MM.1S (cell line): ENCODE measurements around the gene SORCS2.

Experiments used
- DNase-seq: peaks from one replicate; pipeline ENCODE4 v3.0.0-alpha.2; 2015
- H2AFZ ChIP-seq: fragments of 300-600 bp; sonication (generic); 2 replicates; pipeline ENCODE4 v1.6.0; 2016; ENCODE audit warnings: antibody characterized with exemption, low read length
- H3F3A ChIP-seq: fragments of 300-600 bp; sonication (generic); 2 replicates; pipeline ENCODE4 v1.6.1; 2016; ENCODE audit warnings: mild to moderate bottlenecking, antibody characterized with exemption, low read length, moderate library complexity, mixed read lengths; ENCODE audit not compliant: insufficient read depth
- H3K27ac ChIP-seq: fragments of 300-600 bp; sonication (generic); 2 replicates; pipeline ENCODE4 v1.5.1; 2016; ENCODE audit warnings: mild to moderate bottlenecking, low read length
- H3K27me3 ChIP-seq: fragments of 300-600 bp; sonication (generic); replicated peaks from 2 replicates; pipeline ENCODE4 v1.6.0; 2016; ENCODE audit warnings: low read length; ENCODE audit not compliant: insufficient read depth
- H3K36me3 ChIP-seq: fragments of 300-600 bp; sonication (generic); replicated peaks from 2 replicates; pipeline ENCODE4 v1.6.1; 2016; ENCODE audit warnings: mild to moderate bottlenecking, low read length, mixed read lengths; ENCODE audit not compliant: insufficient read depth
- H3K4me1 ChIP-seq: fragments of 300-600 bp; sonication (generic); 2 replicates; pipeline ENCODE4 v1.6.1; 2016; ENCODE audit warnings: low read length, mixed read lengths
- H3K4me2 ChIP-seq: fragments of 300-600 bp; sonication (generic); 2 replicates; pipeline ENCODE4 v1.6.0; 2016; ENCODE audit warnings: low read depth, low read length
- H3K4me3 ChIP-seq: fragments of 300-600 bp; sonication (generic); 2 replicates; pipeline ENCODE4 v1.5.1; 2016; ENCODE audit warnings: low read length, mixed read lengths
- H3K79me2 ChIP-seq: fragments of 300-600 bp; sonication (generic); 2 replicates; pipeline ENCODE4 v1.6.1; 2016; ENCODE audit warnings: mixed run types, low read length, mixed read lengths
- H3K9ac ChIP-seq: fragments of 300-600 bp; sonication (generic); 2 replicates; pipeline ENCODE4 v1.6.1; 2016; ENCODE audit warnings: low read length, mixed read lengths
- H3K9me2 ChIP-seq: fragments of 300-600 bp; sonication (generic); replicated peaks from 2 replicates; pipeline ENCODE4 v1.6.1; 2016; ENCODE audit warnings: mild to moderate bottlenecking, low read length, mixed read lengths; ENCODE audit not compliant: insufficient read depth
- H3K9me3 ChIP-seq: fragments of 300-600 bp; sonication (generic); replicated peaks from 2 replicates; pipeline ENCODE4 v1.6.1; 2016; ENCODE audit warnings: mild to moderate bottlenecking, low read length, mixed read lengths; ENCODE audit not compliant: insufficient read depth
- H4K20me1 ChIP-seq: fragments of 300-600 bp; sonication (generic); 2 replicates; pipeline ENCODE4 v1.6.1; 2016; ENCODE audit warnings: mild to moderate bottlenecking, low read length, moderate library complexity, mixed read lengths; ENCODE audit not compliant: insufficient read depth
- EZH2 ChIP-seq: fragments of 300-600 bp; sonication (generic); optimal IDR thresholded peaks from 2 replicates; pipeline ENCODE3; 2017; ENCODE audit warnings: low read depth, mild to moderate bottlenecking, antibody characterized with exemption, low read length, mixed read lengths
- EZH2phosphoT487 ChIP-seq: fragments of 300-600 bp; sonication (generic); IDR thresholded peaks from 2 replicates; pipeline ENCODE4 v1.6.1; 2018; ENCODE audit warnings: antibody characterized with exemption, low read length
- TF ChIP-seq, protein P1 (sequence below): fragments of 300-600 bp; sonication (generic); IDR thresholded peaks from 2 replicates; pipeline ENCODE4 v1.5.1; 2016; ENCODE audit warnings: antibody characterized with exemption, low read length, mixed read lengths

Gene SORCS2

GRCh38 chr4:7565483-7565882 lies 373.1 kb downstream of the SORCS2 start:
- Histone ChIP-seq H3K9me2 (no peaks in the 10 kb centered on the region), H3F3A (no peaks in the 10 kb centered on the region), H3K9me3 (no peaks in the 10 kb centered on the region), H4K20me1 (no peaks in the 10 kb centered on the region), H3K4me2 (no peak overlapping the region), H3K27ac (no peak overlapping the region), H3K4me1 (no peaks in the 10 kb centered on the region), H2AFZ (no peak overlapping the region), H3K9ac (no peak overlapping the region), H3K79me2 (no peaks in the 10 kb centered on the region), H3K4me3 (no peak overlapping the region), H3K36me3 (no peaks in the 10 kb centered on the region), H3K27me3 (peaks cover 59% of the 10 kb centered on the region)
- TF ChIP-seq, protein P1, sequence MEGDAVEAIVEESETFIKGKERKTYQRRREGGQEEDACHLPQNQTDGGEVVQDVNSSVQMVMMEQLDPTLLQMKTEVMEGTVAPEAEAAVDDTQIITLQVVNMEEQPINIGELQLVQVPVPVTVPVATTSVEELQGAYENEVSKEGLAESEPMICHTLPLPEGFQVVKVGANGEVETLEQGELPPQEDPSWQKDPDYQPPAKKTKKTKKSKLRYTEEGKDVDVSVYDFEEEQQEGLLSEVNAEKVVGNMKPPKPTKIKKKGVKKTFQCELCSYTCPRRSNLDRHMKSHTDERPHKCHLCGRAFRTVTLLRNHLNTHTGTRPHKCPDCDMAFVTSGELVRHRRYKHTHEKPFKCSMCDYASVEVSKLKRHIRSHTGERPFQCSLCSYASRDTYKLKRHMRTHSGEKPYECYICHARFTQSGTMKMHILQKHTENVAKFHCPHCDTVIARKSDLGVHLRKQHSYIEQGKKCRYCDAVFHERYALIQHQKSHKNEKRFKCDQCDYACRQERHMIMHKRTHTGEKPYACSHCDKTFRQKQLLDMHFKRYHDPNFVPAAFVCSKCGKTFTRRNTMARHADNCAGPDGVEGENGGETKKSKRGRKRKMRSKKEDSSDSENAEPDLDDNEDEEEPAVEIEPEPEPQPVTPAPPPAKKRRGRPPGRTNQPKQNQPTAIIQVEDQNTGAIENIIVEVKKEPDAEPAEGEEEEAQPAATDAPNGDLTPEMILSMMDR: no peak
- no peak for TF ChIP-seq EZH2phosphoT487
- no peak for TF ChIP-seq EZH2
- DNase-seq: no peak

DNA sequence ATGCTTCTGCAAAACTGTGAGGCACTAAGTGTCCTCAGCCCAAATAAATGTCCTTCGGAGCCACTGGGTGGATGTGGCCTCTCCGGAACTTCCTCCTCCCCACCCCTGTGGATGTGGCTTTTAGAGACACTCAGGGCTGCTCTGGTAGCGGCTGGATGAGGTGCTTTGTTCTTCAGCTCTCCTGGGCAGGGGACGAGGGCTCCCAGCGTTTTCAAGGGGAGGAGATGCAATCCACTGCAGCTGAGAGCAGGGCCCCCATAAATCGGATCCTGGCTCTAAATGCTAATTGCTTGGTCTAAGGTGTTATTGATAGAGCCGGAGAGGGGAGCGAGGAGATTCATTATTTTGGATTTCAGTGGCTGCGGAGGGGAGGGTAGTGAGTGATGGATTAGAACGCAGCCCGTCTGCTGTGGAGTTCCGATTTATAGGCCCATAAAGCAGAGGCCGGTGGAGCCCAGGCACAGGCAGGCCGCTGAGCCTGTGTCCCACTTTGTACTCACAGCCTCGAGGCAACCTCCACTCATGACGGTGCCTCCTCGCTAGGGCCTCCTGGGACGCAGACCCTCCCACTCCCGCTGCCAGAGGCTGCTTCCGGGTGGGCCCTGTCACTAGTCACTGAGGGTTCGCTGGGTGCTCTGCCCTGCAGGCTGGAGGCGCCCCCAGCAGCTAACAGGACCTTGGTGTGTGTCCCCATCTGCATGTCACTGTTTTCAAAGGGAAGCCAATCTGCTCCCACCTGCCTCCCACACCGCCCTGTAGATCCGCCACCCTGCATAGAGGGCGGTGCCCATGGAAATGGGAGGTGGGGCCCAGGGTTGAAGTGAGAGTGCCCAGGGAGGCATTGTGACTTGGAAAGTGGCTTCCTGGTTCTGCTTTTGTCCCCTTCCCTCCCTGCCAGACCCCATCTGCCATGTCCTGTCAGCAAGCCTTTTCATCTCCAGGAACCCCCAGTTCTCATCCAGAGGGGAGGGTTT lies 377.8 kb downstream of the SORCS2 start:
- Histone ChIP-seq H2AFZ (no peak overlapping the region), H3K9me3 (no peaks in the 10 kb centered on the region), H3K4me2 (no peak overlapping the region), H3K4me1 (no peaks in the 10 kb centered on the region), H4K20me1 (no peaks in the 10 kb centered on the region), H3F3A (no peaks in the 10 kb centered on the region), H3K9me2 (no peaks in the 10 kb centered on the region), H3K36me3 (no peaks in the 10 kb centered on the region), H3K27me3 (peaks cover 70% of the 10 kb centered on the region), H3K4me3 (no peak overlapping the region), H3K9ac (no peak overlapping the region), H3K27ac (no peak overlapping the region), H3K79me2 (no peaks in the 10 kb centered on the region)
- DNase-seq: no peak
- TF ChIP-seq, protein P1: no peak
- TF ChIP-seq EZH2phosphoT487 (no peak), EZH2 (no peak)

- Histone ChIP-seq H3K9me2 (no peaks in the 10 kb centered on the region), H3F3A (no peaks in the 10 kb centered on the region), H3K9me3 (no peaks in the 10 kb centered on the region), H4K20me1 (no peaks in the 10 kb centered on the region), H3K4me2 (no peak overlapping the region), H3K4me1 (no peaks in the 10 kb centered on the region), H3K27me3 (peaks cover 78% of the 10 kb centered on the region), H3K27ac (no peak overlapping the region), H3K79me2 (no peaks in the 10 kb centered on the region), H2AFZ (no peak overlapping the region), H3K9ac (no peak overlapping the region), H3K36me3 (no peaks in the 10 kb centered on the region), H3K4me3 (no peak overlapping the region)
- DNase-seq: no peak
- no peak for TF ChIP-seq EZH2phosphoT487
- no peak for TF ChIP-seq EZH2
- TF ChIP-seq, protein P1: no peak
These were observed 378.7 kb downstream of the SORCS2 start for GRCh38 chr4:7571001-7571400.
